ENCODE results near the gene UNCX.

- TF ChIP-seq CTCF (conservative IDR thresholded peaks at IDR 0.05; ENCODE audit: low read depth, low read length), result no peak
- no peak for TF ChIP-seq POLR2A (IDR thresholded peaks at IDR 0.05; ENCODE audit: low read depth, low read length)
- TF ChIP-seq, protein P1, sequence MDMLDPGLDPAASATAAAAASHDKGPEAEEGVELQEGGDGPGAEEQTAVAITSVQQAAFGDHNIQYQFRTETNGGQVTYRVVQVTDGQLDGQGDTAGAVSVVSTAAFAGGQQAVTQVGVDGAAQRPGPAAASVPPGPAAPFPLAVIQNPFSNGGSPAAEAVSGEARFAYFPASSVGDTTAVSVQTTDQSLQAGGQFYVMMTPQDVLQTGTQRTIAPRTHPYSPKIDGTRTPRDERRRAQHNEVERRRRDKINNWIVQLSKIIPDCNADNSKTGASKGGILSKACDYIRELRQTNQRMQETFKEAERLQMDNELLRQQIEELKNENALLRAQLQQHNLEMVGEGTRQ (IDR thresholded peaks at IDR 0.05; ENCODE audit: low read depth, low read length), result no peak
- TF ChIP-seq MXI1 (IDR thresholded peaks at IDR 0.05; ENCODE audit: borderline replicate concordance, low read depth, low read length), result no peak
- TF ChIP-seq MAFK (IDR thresholded peaks at IDR 0.05; ENCODE audit: low read depth, low read length), result no peak
- no peak for TF ChIP-seq MAZ (IDR thresholded peaks at IDR 0.05; ENCODE audit: borderline replicate concordance, low read depth, low read length)
- no peak for TF ChIP-seq SMC3 (IDR thresholded peaks at IDR 0.05; ENCODE audit: low read depth, low read length)
- TF ChIP-seq BHLHE40 (IDR thresholded peaks at IDR 0.05; ENCODE audit: low read depth, low read length), result no peak
- TF ChIP-seq RCOR1 (IDR thresholded peaks at IDR 0.05; ENCODE audit: insufficient replicate concordance, low read length), result no peak
- no peak for TF ChIP-seq NFE2L2 (IDR thresholded peaks at IDR 0.05; ENCODE audit: low read depth, low read length)
- TF ChIP-seq, protein P2, sequence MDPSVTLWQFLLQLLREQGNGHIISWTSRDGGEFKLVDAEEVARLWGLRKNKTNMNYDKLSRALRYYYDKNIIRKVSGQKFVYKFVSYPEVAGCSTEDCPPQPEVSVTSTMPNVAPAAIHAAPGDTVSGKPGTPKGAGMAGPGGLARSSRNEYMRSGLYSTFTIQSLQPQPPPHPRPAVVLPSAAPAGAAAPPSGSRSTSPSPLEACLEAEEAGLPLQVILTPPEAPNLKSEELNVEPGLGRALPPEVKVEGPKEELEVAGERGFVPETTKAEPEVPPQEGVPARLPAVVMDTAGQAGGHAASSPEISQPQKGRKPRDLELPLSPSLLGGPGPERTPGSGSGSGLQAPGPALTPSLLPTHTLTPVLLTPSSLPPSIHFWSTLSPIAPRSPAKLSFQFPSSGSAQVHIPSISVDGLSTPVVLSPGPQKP (IDR thresholded peaks at IDR 0.05; ENCODE audit: borderline replicate concordance, low read depth, low read length), result no peak
- no peak for TF ChIP-seq RFX5 (IDR thresholded peaks at IDR 0.05; ENCODE audit: low read depth, low read length)
- TF ChIP-seq RAD21 (IDR thresholded peaks at IDR 0.05; ENCODE audit: low read length), result no peak
- TF ChIP-seq CHD1 (IDR thresholded peaks at IDR 0.05; ENCODE audit: low read depth, low read length), result no peak
Observed at GRCh38 chr7:1227071-1227804, 5.4 kb upstream of the UNCX start.

Measured in IMR-90 (cell line).